Esophagus squamous epithelium (tissue), 5 donors: Measurements from ENCODE around the gene ALMS1. TPM values are rescaled to one million over a fixed set of nuclear protein-coding genes. Genes with fewer than 3 reads are reported as not detected.

Experiments used
- DNase-seq: peaks from one replicate; lab custom pipeline; 2025; lab: John Stamatoyannopoulos, UW
- H3K27ac ChIP-seq, 4 donors: fragments of 200-600 bp; sonication (generic); one replicate each; pipeline ENCODE4 v1.5.1; 2016 to 2019; ENCODE audit warnings: mild to moderate bottlenecking in 1 of 4
- H3K27me3 ChIP-seq, 4 donors: fragments of 200-600 bp; sonication (generic); 1 replicate in 3 of 4; 2 replicates in 1 of 4; pipeline versions ENCODE4 v1.5.1 to v1.6.0; 2017 to 2021; ENCODE audit warnings: antibody characterized with exemption in 1 of 4
- H3K36me3 ChIP-seq, 3 donors: fragments of 200-600 bp; sonication (generic); one replicate each; pipeline ENCODE4 v1.5.1; 2016 to 2019
- H3K4me1 ChIP-seq, 3 donors: fragments of 200-600 bp; sonication (generic); one replicate each; pipeline ENCODE4 v1.5.1; 2017 to 2019
- H3K4me3 ChIP-seq, 4 donors: fragments of 200-600 bp; sonication (generic); 1 replicate in 3 of 4; 2 replicates in 1 of 4; pipeline ENCODE4 v1.5.1; 2016 to 2019; ENCODE audit warnings: mild to moderate bottlenecking in 2 of 4, moderate library complexity in 1 of 4
- H3K9me3 ChIP-seq, 3 donors: fragments of 200-600 bp; sonication (generic); one replicate each; pipeline ENCODE4 v1.5.1; 2016 to 2019
- POLR2A ChIP-seq, 4 donors: fragments of 450-650 bp; IDR thresholded peaks; one replicate each; pipeline ENCODE4 v1.6.1; 2017; ENCODE audit warnings: antibody characterized with exemption in 4 of 4, mild to moderate bottlenecking in 4 of 4, moderate library complexity in 3 of 4
- WGBS, 2 donors: methylation state at CpG; one replicate each; pipeline ENCODE4 v1.1.5; 2018; 5-methylcytosine and 5-hydroxymethylcytosine counted together
- intact Hi-C: fragments of 100-400 bp; cut with DNase I; formaldehyde crosslinking; loops from one replicate; pipeline ENCODE4 v1.15.0; 2022
- total RNA-seq, 4 donors: library from RNA; depleted of rRNA; stranded (reverse); fragments of >200 nt; gene quantifications; one replicate each; pipeline ENCODE4 v1.1.0, GENCODE V29; 2016
- TF ChIP-seq, protein P1 (sequence below), 6 experiments: fragments of 450-650 bp in 4 of 6; fragments of 200-600 bp in 2 of 6; sonication (generic) in 2 of 6; IDR thresholded peaks; one replicate each; pipeline ENCODE4 v1.5.1; 2016 to 2019; ENCODE audit warnings: antibody characterized with exemption in 6 of 6, mild to moderate bottlenecking in 4 of 6, moderate library complexity in 4 of 6
- donor health status: DM: yes; HTN: yes; CAD: no.

Gene ALMS1
- total RNA-seq, 4 donors from 2014 or later: 8.4 to 21.4 (median 9.5) TPM

DNA sequence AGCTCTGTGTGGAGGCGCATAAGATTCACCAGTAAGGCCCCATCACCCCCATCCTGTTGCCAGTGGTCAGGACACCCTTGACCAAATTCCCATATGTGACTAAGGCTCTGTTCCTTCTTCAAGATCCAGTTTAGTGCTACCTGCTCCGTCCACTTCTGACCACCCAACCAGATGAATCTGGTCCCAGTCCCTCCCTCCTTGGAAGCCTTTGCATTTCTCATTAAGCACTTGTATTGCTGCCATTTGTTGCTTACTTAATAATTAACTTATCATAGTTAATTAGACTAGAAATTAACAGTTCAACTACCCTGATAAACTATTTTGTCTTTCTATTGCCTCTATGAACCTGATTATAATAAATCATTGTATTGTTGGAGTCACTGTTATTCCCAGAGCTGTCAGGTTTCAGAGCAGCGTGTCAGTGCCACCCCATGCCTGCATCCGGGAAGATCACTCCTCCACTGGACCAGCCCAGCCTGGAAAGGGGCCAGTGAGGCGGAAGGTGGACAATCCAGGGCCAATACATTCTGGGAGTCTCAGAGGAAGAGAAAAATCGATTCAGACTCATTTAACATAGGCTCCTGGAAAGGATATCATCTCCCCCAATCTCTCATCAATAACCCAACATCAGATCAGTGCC is 266.1 kb downstream of the ALMS1 start:
- DNase-seq: no peak
- H3K27ac ChIP-seq: no peak overlapping the region
- H3K9me3 ChIP-seq: no peaks in the 10 kb centered on the region
- no peaks in the 10 kb centered on the region for H3K36me3 ChIP-seq
- H3K4me3 ChIP-seq: no peak overlapping the region
- H3K4me1 ChIP-seq: no peaks in the 10 kb centered on the region
- H3K27me3 ChIP-seq: no peaks in the 10 kb centered on the region
- intact Hi-C loops: no loop called here
- WGBS, 2 donors: 65 to 72% methylated on average over 6 of the region's 6 CpGs
- TF ChIP-seq POLR2A (IDR thresholded peaks at IDR 0.05): no peak

GRCh38 chr2:73652348-73652747 is 266.7 kb downstream of the ALMS1 start:
- TF ChIP-seq, protein P1, sequence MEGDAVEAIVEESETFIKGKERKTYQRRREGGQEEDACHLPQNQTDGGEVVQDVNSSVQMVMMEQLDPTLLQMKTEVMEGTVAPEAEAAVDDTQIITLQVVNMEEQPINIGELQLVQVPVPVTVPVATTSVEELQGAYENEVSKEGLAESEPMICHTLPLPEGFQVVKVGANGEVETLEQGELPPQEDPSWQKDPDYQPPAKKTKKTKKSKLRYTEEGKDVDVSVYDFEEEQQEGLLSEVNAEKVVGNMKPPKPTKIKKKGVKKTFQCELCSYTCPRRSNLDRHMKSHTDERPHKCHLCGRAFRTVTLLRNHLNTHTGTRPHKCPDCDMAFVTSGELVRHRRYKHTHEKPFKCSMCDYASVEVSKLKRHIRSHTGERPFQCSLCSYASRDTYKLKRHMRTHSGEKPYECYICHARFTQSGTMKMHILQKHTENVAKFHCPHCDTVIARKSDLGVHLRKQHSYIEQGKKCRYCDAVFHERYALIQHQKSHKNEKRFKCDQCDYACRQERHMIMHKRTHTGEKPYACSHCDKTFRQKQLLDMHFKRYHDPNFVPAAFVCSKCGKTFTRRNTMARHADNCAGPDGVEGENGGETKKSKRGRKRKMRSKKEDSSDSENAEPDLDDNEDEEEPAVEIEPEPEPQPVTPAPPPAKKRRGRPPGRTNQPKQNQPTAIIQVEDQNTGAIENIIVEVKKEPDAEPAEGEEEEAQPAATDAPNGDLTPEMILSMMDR (IDR thresholded peaks at IDR 0.05): no peak
- TF ChIP-seq POLR2A (IDR thresholded peaks at IDR 0.05): no peak
- WGBS, 2 donors: 81 to 97% methylated on average over 3 of the region's 3 CpGs
- Histone ChIP-seq H3K4me1 (no peaks in the 10 kb centered on the region), H3K27me3 (no peaks in the 10 kb centered on the region), H3K27ac (no peak overlapping the region), H3K4me3 (no peak overlapping the region), H3K9me3 (no peaks in the 10 kb centered on the region), H3K36me3 (no peaks in the 10 kb centered on the region)
- intact Hi-C loops: no loop called here
- no peak for DNase-seq

DNA sequence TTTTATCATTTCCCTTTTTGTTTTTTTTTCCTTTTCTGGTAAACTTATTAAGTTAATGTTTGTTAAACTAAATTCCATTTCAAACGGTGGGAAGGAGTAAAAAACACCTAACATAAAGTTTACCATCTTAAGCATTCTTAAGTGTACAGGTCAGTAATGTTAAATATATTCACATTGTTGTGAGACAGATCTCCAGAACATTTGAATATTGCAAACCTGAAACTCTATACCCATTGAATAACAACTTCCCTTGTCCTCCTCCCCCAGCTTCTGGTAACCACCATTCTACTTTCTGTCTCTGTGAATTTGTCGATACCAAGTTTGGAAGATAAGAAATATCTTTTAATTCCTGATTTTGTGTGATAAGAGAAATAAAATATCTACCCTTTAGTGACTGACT is 268.5 kb downstream of the ALMS1 start:
- Histone ChIP-seq H3K4me1 (no peaks in the 10 kb centered on the region), H3K27ac (no peak overlapping the region), H3K36me3 (no peaks in the 10 kb centered on the region), H3K27me3 (no peaks in the 10 kb centered on the region), H3K9me3 (no peaks in the 10 kb centered on the region), H3K4me3 (no peak overlapping the region)
- intact Hi-C loops: no loop called here
- DNase-seq: no peak
- WGBS, 2 donors: 49 to 65% methylated on average over 2 of the region's 2 CpGs
- TF ChIP-seq, protein P1 (IDR thresholded peaks at IDR 0.05): no peak
- TF ChIP-seq POLR2A (IDR thresholded peaks at IDR 0.05): no peak

Other genes starting within 250 kb of the ALMS1 start
- not detected for gene NOTO, start 183.3 kb upstream of the ALMS1 start, total RNA-seq
- 10 to 100 TPM in 3 of 4 donors, 1 to 10 TPM in 1; 5.6 to 22.1 (median 17.6) TPM for gene SMYD5, start 171.6 kb upstream of the ALMS1 start, total RNA-seq
- 10 to 100 TPM; 19.2 to 32.8 (median 29.3) TPM for gene PRADC1, start 152.6 kb upstream of the ALMS1 start, total RNA-seq
- gene CCT7, start 151.5 kb upstream of the ALMS1 start, total RNA-seq: 100 to 1,000 TPM; 149 to 246 (median 217) TPM
- 1 to 10 TPM; 1.1 to 2.3 (median 1.3) TPM for gene FBXO41, start 101.4 kb upstream of the ALMS1 start, total RNA-seq
- under 1 TPM in 1 of 4 donors, not detected in 3; 0.26 TPM for gene EGR4, start 92.3 kb upstream of the ALMS1 start, total RNA-seq